H1 (cell line): ENCODE data around the gene ZNF654. TPM values are rescaled to one million over a fixed set of nuclear protein-coding genes. Genes with fewer than 3 reads are reported as not detected.

Experiments
- CTCF ChIA-PET: fragments of 300-600 bp; sonication (Branson Sonifier 250); formaldehyde crosslinking; loops from one replicate; lab custom pipeline; 2021; ENCODE audit not compliant: partially characterized antibody; lab: Charles Lee
- POLR2A ChIA-PET: fragments of 300-600 bp; sonication (Branson Sonifier 250); formaldehyde crosslinking; loops from one replicate; lab custom pipeline; 2021; ENCODE audit warnings: inconsistent platforms; ENCODE audit not compliant: partially characterized antibody; lab: Charles Lee
- DNase-seq, 2 experiments: peaks; one replicate each; pipeline versions ENCODE4 v3.0.0 to v3.0.0-alpha.2; 2010 to 2022; ENCODE audit warnings: low spot score in 2 of 2, low read depth in 1 of 2, mixed read lengths in 1 of 2
- FAIRE-seq: peaks from 2 replicates; lab custom pipeline; 2011; peaks lifted over from hg19 to GRCh38; lab: Jason Lieb, UNC
- H2AFZ ChIP-seq: 2 replicates; pipeline ENCODE4 v1.8.1; 2012; ENCODE audit warnings: low read length, inconsistent platforms
- H2AK5ac ChIP-seq: 2 replicates; pipeline ENCODE4 v1.6.1; 2013; ENCODE audit warnings: low read depth, low read length
- H2BK120ac ChIP-seq: replicated peaks from 2 replicates; pipeline ENCODE3; 2013; ENCODE audit warnings: low read depth, low read length, inconsistent platforms
- H2BK12ac ChIP-seq: 2 replicates; pipeline ENCODE4 v1.6.1; 2013; ENCODE audit warnings: low read depth, low read length
- H2BK15ac ChIP-seq: 2 replicates; pipeline ENCODE4 v1.6.1; 2013; ENCODE audit warnings: low read length
- H2BK20ac ChIP-seq: 2 replicates; pipeline ENCODE4 v1.6.1; 2013; ENCODE audit warnings: low read length
- H2BK5ac ChIP-seq: 2 replicates; pipeline ENCODE4 v1.6.1; 2013; ENCODE audit warnings: low read depth, low read length
- H3K14ac ChIP-seq: 2 replicates; pipeline ENCODE4 v1.6.1; 2013; ENCODE audit warnings: inconsistent platforms; ENCODE audit not compliant: insufficient read length
- H3K18ac ChIP-seq: 2 replicates; pipeline ENCODE4 v1.6.1; 2013; ENCODE audit warnings: low read length; ENCODE audit errors: extremely low read depth
- H3K23ac ChIP-seq: 2 replicates; pipeline ENCODE4 v1.6.1; 2013; ENCODE audit warnings: inconsistent platforms; ENCODE audit not compliant: insufficient read length
- H3K23me2 ChIP-seq: 2 replicates; pipeline ENCODE4 v1.6.1; 2013; ENCODE audit warnings: low read depth, low read length
- H3K27ac ChIP-seq: 2 replicates; pipeline ENCODE4 v1.6.1; 2011; ENCODE audit warnings: low read depth, low read length, inconsistent platforms
- H3K27me3 ChIP-seq, 4 experiments: replicated peaks in 1 of 4; 1 replicate in 1 of 4; 2 replicates in 3 of 4; pipeline versions ENCODE4 v1.6.1 to v1.8.1; 2011 to 2013; ENCODE audit warnings: low read length in 3 of 4, mild to moderate bottlenecking in 3 of 4, inconsistent platforms in 2 of 4, mixed read lengths in 2 of 4, moderate library complexity in 1 of 4; ENCODE audit not compliant: control insufficient read depth in 3 of 4, insufficient read depth in 3 of 4; ENCODE audit errors: extremely low read depth in 1 of 4
- H3K36me3 ChIP-seq, 4 experiments: 2 replicates each; pipeline versions ENCODE4 v1.6.1 to v1.8.1; 2011 to 2013; ENCODE audit warnings: mild to moderate bottlenecking in 4 of 4, low read length in 3 of 4, moderate library complexity in 2 of 4, control low read depth in 1 of 4, inconsistent platforms in 1 of 4; ENCODE audit not compliant: insufficient read depth in 4 of 4, control insufficient read depth in 2 of 4
- H3K4ac ChIP-seq: replicated peaks from 2 replicates; pipeline ENCODE3; 2013; ENCODE audit warnings: low read length, low read depth, mixed read lengths, inconsistent platforms; ENCODE audit not compliant: insufficient read length
- H3K4me1 ChIP-seq, 4 experiments: replicated peaks in 1 of 4; 1 replicate in 1 of 4; 2 replicates in 3 of 4; pipeline versions ENCODE4 v1.6.1 to v1.8.1; 2011 to 2013; ENCODE audit warnings: low read length in 3 of 4, inconsistent platforms in 2 of 4, mixed read lengths in 1 of 4; ENCODE audit not compliant: insufficient read depth in 4 of 4, control insufficient read depth in 3 of 4
- H3K4me2 ChIP-seq, 2 experiments: 2 replicates each; pipeline versions ENCODE4 v1.6.1 to v1.8.1; 2011 to 2013; ENCODE audit warnings: low read depth in 2 of 2, low read length in 2 of 2, control low read depth in 1 of 2, inconsistent platforms in 1 of 2, mild to moderate bottlenecking in 1 of 2; ENCODE audit not compliant: insufficient read depth in 1 of 2
- H3K4me3 ChIP-seq, 4 experiments: fragments of 200-600, 300-600 bp in 1 of 4; sonication (generic), shearing (Covaris generic), sonication (Bioruptor Twin) in 1 of 4; 2 replicates each; pipeline versions ENCODE4 v1.5.1 to v1.8.1; 2011 to 2016; ENCODE audit warnings: low read length in 4 of 4, low read depth in 3 of 4, control low read depth in 2 of 4, inconsistent platforms in 2 of 4, mild to moderate bottlenecking in 2 of 4, mixed read lengths in 1 of 4, moderate library complexity in 1 of 4; ENCODE audit not compliant: insufficient read depth in 2 of 4; ENCODE audit errors: extremely low read depth in 1 of 4
- H3K56ac ChIP-seq: replicated peaks from 2 replicates; pipeline ENCODE3; 2013; ENCODE audit warnings: low read depth, mild to moderate bottlenecking, mixed read lengths, low read length, inconsistent platforms; ENCODE audit not compliant: insufficient read length
- H3K79me1 ChIP-seq: 2 replicates; pipeline ENCODE4 v1.6.1; 2013; ENCODE audit warnings: low read depth, low read length, control low read depth
- H3K79me2 ChIP-seq, 2 experiments: 2 replicates each; pipeline versions ENCODE4 v1.6.1 to v1.8.1; 2012 to 2013; ENCODE audit warnings: low read length in 2 of 2, mild to moderate bottlenecking in 2 of 2, inconsistent platforms in 1 of 2; ENCODE audit not compliant: insufficient read depth in 2 of 2, control insufficient read depth in 1 of 2
- H3K9ac ChIP-seq, 4 experiments: replicated peaks in 1 of 4; 1 replicate in 1 of 4; 2 replicates in 3 of 4; pipeline versions ENCODE4 v1.6.1 to v1.8.1; 2011 to 2013; ENCODE audit warnings: low read depth in 3 of 4, low read length in 3 of 4, control low read depth in 2 of 4, mild to moderate bottlenecking in 2 of 4, moderate library complexity in 2 of 4, inconsistent platforms in 1 of 4; ENCODE audit errors: extremely low read depth in 1 of 4
- H3K9me3 ChIP-seq, 2 experiments: 2 replicates each; pipeline versions ENCODE4 v1.6.1 to v1.8.1; 2012 to 2013; ENCODE audit warnings: mild to moderate bottlenecking in 2 of 2, moderate library complexity in 2 of 2, control low read depth in 1 of 2, inconsistent platforms in 1 of 2, low read depth in 1 of 2, low read length in 1 of 2, mixed read lengths in 1 of 2; ENCODE audit not compliant: insufficient read depth in 2 of 2
- H4K20me1 ChIP-seq, 2 experiments: replicated peaks in 1 of 2; 2 replicates each; pipeline versions ENCODE3 to v1.8.1; 2011 to 2013; ENCODE audit warnings: inconsistent platforms in 2 of 2, low read length in 2 of 2, mild to moderate bottlenecking in 1 of 2; ENCODE audit not compliant: insufficient read depth in 2 of 2, control insufficient read depth in 1 of 2
- H4K5ac ChIP-seq: 2 replicates; pipeline ENCODE4 v1.6.1; 2013; ENCODE audit warnings: low read length, low read depth, mixed read lengths, inconsistent platforms; ENCODE audit not compliant: insufficient read length
- H4K8ac ChIP-seq: 2 replicates; pipeline ENCODE4 v1.8.0; 2013; ENCODE audit warnings: mild to moderate bottlenecking, moderate library complexity, low read length, inconsistent platforms; ENCODE audit not compliant: insufficient read depth; ENCODE audit errors: extremely low read depth
- H4K91ac ChIP-seq: replicated peaks from 2 replicates; pipeline ENCODE3; 2013; ENCODE audit warnings: low read length, mixed read lengths, inconsistent platforms; ENCODE audit not compliant: insufficient read length
- BRCA1 ChIP-seq: IDR thresholded peaks from 2 replicates; pipeline ENCODE4 v1.6.1; 2012; ENCODE audit warnings: low read depth, low read length, improper control_type of control experiment
- CBX5 ChIP-seq: fragments of 300-800, 300-1000 bp; sonication (generic); IDR thresholded peaks from 2 replicates; pipeline ENCODE4 v1.7.1; 2016; ENCODE audit warnings: antibody characterized with exemption, low read length, low read depth
- CREB1 ChIP-seq: IDR thresholded peaks from 2 replicates; pipeline ENCODE4 v1.6.1; 2012; ENCODE audit warnings: inconsistent platforms
- CTBP2 ChIP-seq: IDR thresholded peaks from 2 replicates; pipeline ENCODE4 v1.7.0; 2011; ENCODE audit warnings: borderline replicate concordance, mild to moderate bottlenecking, moderate library complexity, mixed read lengths, low read length; ENCODE audit not compliant: insufficient read depth, insufficient read length
- E2F6 ChIP-seq: IDR thresholded peaks from 2 replicates; pipeline ENCODE4 v1.6.1; 2012; ENCODE audit warnings: inconsistent platforms
- GABPA ChIP-seq: IDR thresholded peaks from 2 replicates; pipeline ENCODE4 v1.6.1; 2011; ENCODE audit warnings: mild to moderate bottlenecking, low read length, moderate library complexity, borderline replicate concordance; ENCODE audit not compliant: insufficient read depth
- MAFK ChIP-seq: IDR thresholded peaks from 2 replicates; pipeline ENCODE4 v1.6.1; 2012; ENCODE audit warnings: low read depth, mild to moderate bottlenecking, improper control_type of control experiment, low read length
- PHF8 ChIP-seq: fragments of 200-600 bp; sonication (generic); conservative IDR thresholded peaks from 2 replicates; pipeline ENCODE4 v1.7.1; 2012; ENCODE audit warnings: low read depth, mild to moderate bottlenecking, inconsistent platforms, low read length, moderate library complexity
- POLR2AphosphoS5 ChIP-seq: IDR thresholded peaks from 2 replicates; pipeline ENCODE4 v1.6.1; 2011; ENCODE audit warnings: low read depth, low read length
- RAD21 ChIP-seq, 2 experiments: IDR thresholded peaks in 1 of 2; conservative IDR thresholded peaks in 1 of 2; 2 replicates each; pipeline ENCODE4 v1.6.1; 2011; ENCODE audit warnings: low read depth in 2 of 2, low read length in 2 of 2, improper control_type of control experiment in 1 of 2, inconsistent platforms in 1 of 2, mild to moderate bottlenecking in 1 of 2, moderate library complexity in 1 of 2
- RXRA ChIP-seq: IDR thresholded peaks from 2 replicates; pipeline ENCODE4 v1.6.1; 2011; ENCODE audit warnings: low read depth, mild to moderate bottlenecking, low read length, moderate library complexity; ENCODE audit not compliant: insufficient read depth
- SP4 ChIP-seq: IDR thresholded peaks from 2 replicates; pipeline ENCODE4 v1.6.1; 2012; ENCODE audit warnings: low read length, inconsistent platforms
- SRF ChIP-seq: IDR thresholded peaks from 2 replicates; pipeline ENCODE4 v1.6.1; 2011; ENCODE audit warnings: mild to moderate bottlenecking, low read depth, low read length, moderate library complexity
- WGBS, 2 experiments: shearing (Covaris generic) in 1 of 2; methylation state at CpG; one replicate each; pipeline versions ENCODE4 v1.1.6 to v1.1.7; 2013 to 2015; ENCODE audit warnings: low lambda C conversion rate in 2 of 2, mixed read lengths in 2 of 2, inconsistent platforms in 1 of 2, low coverage in 1 of 2, missing lambda C conversion rate in 1 of 2; ENCODE audit not compliant: insufficient replicate concordance in 2 of 2, insufficient coverage in 1 of 2, insufficient read length in 1 of 2; ENCODE audit errors: extremely low coverage in 1 of 2, missing lambda C conversion rate in 1 of 2; 5-methylcytosine and 5-hydroxymethylcytosine counted together
- polyA plus RNA-seq, 7 experiments: library from polyadenylated mRNA; depleted of rRNA in 3 of 7; stranded (reverse) in 5 of 7; unstranded in 2 of 7; fragments of >200 nt in 5 of 7; fragments of 200-250 nt in 2 of 7; gene quantifications; 1 replicate in 5 of 7; 2 replicates in 1 of 7; 4 replicates in 1 of 7; pipeline versions ENCODE4 v1.2.1 to v1.2.3, GENCODE V29; 2011 to 2013; ENCODE audit warnings: missing spikeins in 2 of 7, mixed read lengths in 2 of 7
- total RNA-seq: library from RNA; stranded (reverse); fragmentation: NEBNext Ultra II Directional; extraction: Animal tissue kit (Norgen Biotek cat#: 25700); gene quantifications from 2 replicates; pipeline ENCODE4 v1.2.1, GENCODE V29; 2021

The ZNF654 gene
- total and polyA plus RNA-seq, 2 of the 8 experiments (the other 6 are each of a cell fraction or from before 2014, with no cell fraction given), result 0.47 to 5.3 TPM

- CTCF ChIA-PET, result interaction anchor here (0.7 kb wide), 1 partner anchor 642 kb away, joined by 3 read pairs; no protein-coding TSS in a partner anchor
- H3K56ac ChIP-seq, result no peak overlapping the region
- no peak for FAIRE-seq
- no peak overlapping the region for H2BK12ac ChIP-seq
- H3K4ac ChIP-seq, result no peak overlapping the region
- H2BK120ac ChIP-seq, result no peak overlapping the region
- H4K8ac ChIP-seq, result no peak overlapping the region
- H3K4me3 ChIP-seq, result no peak overlapping the region
- no peak overlapping the region for H4K91ac ChIP-seq
- no peak overlapping the region for H3K23ac ChIP-seq
- peaks cover 0 to 1% of the 10 kb centered on the region in 2 experiments for H4K20me1 ChIP-seq
- no peak overlapping the region for H2AFZ ChIP-seq
- POLR2A ChIA-PET, result no interaction called here
- H3K14ac ChIP-seq, result no peak overlapping the region
- no peak overlapping the region for H4K5ac ChIP-seq
- H3K9me3 ChIP-seq, result no peaks in the 10 kb centered on the region
- H3K4me1 ChIP-seq, result no peaks in the 10 kb centered on the region
- no peak overlapping the region for H2BK15ac ChIP-seq
- H2BK20ac ChIP-seq, result no peak overlapping the region
- no peak overlapping the region for H3K27ac ChIP-seq
- H3K18ac ChIP-seq, result no peak overlapping the region
- no peak overlapping the region for H2BK5ac ChIP-seq
- no peaks in the 10 kb centered on the region for H3K23me2 ChIP-seq
- H3K79me2 ChIP-seq, result no peaks in the 10 kb centered on the region
- H3K79me1 ChIP-seq, result no peaks in the 10 kb centered on the region
- H3K9ac ChIP-seq, result no peak overlapping the region
- 80% methylated on average over 2 of the region's 2 CpGs; no CpG with 5 or more reads in 1 of the 2 experiments for WGBS, 2 experiments
- no peak overlapping the region for H3K4me2 ChIP-seq
- no peaks in the 10 kb centered on the region for H3K27me3 ChIP-seq
- no peak for DNase-seq
- no peak overlapping the region for H2AK5ac ChIP-seq
- H3K36me3 ChIP-seq, result no peaks in the 10 kb centered on the region
- TF ChIP-seq MAFK, result no peak
- TF ChIP-seq PHF8, result no peak
- TF ChIP-seq POLR2AphosphoS5, result no peak
- TF ChIP-seq SP4, result no peak
- TF ChIP-seq CBX5, result no peak
- no peak for TF ChIP-seq CREB1
- no peak for TF ChIP-seq SRF
- no peak for TF ChIP-seq BRCA1
- no peak for TF ChIP-seq E2F6
- TF ChIP-seq RXRA, result no peak
- TF ChIP-seq RAD21 (IDR thresholded peaks at IDR 0.05 in 1 of 2, conservative IDR thresholded peaks at IDR 0.05 in 1 of 2; ENCODE audit: low read depth in 2 of 2, low read length in 2 of 2), result no peak
- TF ChIP-seq GABPA, result no peak
- no peak for TF ChIP-seq CTBP2
These were observed 26.0 kb upstream of the ZNF654 start for GRCh38 chr3:88033079-88033478.
